IMR-90 (cell line): ENCODE data around the gene ASXL2. TPM values are rescaled to one million over a fixed set of nuclear protein-coding genes. Genes with fewer than 3 reads are reported as not detected.

Experiments used
- FOS ChIP-seq: fragments of 150-350 bp; IDR thresholded peaks from 2 replicates; pipeline ENCODE4 v1.6.1; 2016; ENCODE audit warnings: low read depth, low read length
- MAZ ChIP-seq: IDR thresholded peaks from 2 replicates; pipeline ENCODE4 v1.6.1; 2012; ENCODE audit warnings: low read depth, mild to moderate bottlenecking, low read length, improper control_type of control experiment, moderate library complexity, borderline replicate concordance
- polyA plus RNA-seq, 3 experiments: library from polyadenylated mRNA; depleted of rRNA; stranded (reverse); fragments of >200 nt; gene quantifications; 2 replicates each; pipeline ENCODE4 v1.2.3, GENCODE V29; 2012; ENCODE audit warnings: low replicate concordance in 1 of 3
- total RNA-seq: library from RNA; depleted of rRNA; stranded (reverse); fragments of >200 nt; gene quantifications from 2 replicates; pipeline ENCODE4 v1.2.3, GENCODE V29; 2012
- TF ChIP-seq, protein P1 (sequence below): conservative IDR thresholded peaks from 2 replicates; pipeline ENCODE4 v1.5.1; 2012; ENCODE audit warnings: mild to moderate bottlenecking, low read depth, low read length, improper control_type of control experiment

Gene ASXL2
- total and polyA plus RNA-seq, 2 of the 4 experiments (the other 2 are of a cell fraction): 5.3 to 8.1 TPM

DNA sequence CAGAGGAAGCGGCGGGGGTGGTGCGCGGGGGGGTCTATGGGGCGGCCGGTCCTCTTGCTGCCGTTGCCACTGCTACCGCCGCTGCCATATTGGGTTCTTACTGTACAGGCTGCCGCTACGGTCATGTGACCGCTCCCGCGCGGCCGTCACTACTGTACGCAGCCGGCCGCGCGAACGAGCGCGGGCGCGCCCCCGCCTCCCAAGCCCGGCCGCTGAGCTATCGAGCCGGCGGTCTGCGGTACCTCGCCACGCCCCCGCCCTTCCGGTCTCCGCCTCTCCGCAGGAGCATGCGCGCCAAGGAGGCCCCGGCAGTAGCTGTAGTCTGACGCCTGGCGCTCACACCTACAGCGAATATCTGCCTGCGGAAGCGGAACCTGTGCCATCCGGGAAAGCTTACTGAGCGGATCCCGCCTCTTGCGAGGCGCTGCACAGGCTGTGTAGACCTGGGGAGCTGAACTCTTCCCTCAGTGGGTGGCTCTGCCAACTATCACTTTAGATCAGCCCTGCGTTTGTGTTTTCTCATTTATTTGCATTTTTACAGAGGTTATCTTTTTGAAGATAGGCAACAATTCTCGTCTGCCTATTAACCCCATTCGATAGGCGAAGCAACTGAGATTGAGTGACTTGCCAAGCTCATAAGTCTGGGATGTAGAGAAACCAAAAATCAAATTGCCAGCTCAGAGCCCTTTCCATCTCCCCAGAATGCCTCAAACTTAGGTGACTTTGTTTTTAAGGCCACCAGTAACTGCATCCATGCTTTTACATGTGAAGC, at the start of gene ASXL2 (continued):
- TF ChIP-seq, protein P1, sequence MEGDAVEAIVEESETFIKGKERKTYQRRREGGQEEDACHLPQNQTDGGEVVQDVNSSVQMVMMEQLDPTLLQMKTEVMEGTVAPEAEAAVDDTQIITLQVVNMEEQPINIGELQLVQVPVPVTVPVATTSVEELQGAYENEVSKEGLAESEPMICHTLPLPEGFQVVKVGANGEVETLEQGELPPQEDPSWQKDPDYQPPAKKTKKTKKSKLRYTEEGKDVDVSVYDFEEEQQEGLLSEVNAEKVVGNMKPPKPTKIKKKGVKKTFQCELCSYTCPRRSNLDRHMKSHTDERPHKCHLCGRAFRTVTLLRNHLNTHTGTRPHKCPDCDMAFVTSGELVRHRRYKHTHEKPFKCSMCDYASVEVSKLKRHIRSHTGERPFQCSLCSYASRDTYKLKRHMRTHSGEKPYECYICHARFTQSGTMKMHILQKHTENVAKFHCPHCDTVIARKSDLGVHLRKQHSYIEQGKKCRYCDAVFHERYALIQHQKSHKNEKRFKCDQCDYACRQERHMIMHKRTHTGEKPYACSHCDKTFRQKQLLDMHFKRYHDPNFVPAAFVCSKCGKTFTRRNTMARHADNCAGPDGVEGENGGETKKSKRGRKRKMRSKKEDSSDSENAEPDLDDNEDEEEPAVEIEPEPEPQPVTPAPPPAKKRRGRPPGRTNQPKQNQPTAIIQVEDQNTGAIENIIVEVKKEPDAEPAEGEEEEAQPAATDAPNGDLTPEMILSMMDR: no peak
- TF ChIP-seq MAZ: no peak
- 0 out of 2 replicates have a peak, but pooled peaks have one; percentile 29 for TF ChIP-seq FOS
